Measurements from ENCODE around the gene PTCRA.

- TF ChIP-seq CSDC2 (CRISPR knock-in tag; IDR thresholded peaks at IDR 0.05), result no peak
- TF ChIP-seq ZFP3 (CRISPR knock-in tag; IDR thresholded peaks at IDR 0.05), result no peak
- TF ChIP-seq RARB (CRISPR knock-in tag; IDR thresholded peaks at IDR 0.05), result no peak
- no peak for TF ChIP-seq PATZ1 (CRISPR knock-in tag; IDR thresholded peaks at IDR 0.05; ENCODE audit: borderline replicate concordance)
- no peak for TF ChIP-seq ESRRG (CRISPR knock-in tag; IDR thresholded peaks at IDR 0.05)
- TF ChIP-seq ISL1 (CRISPR knock-in tag; IDR thresholded peaks at IDR 0.05), result no peak
- TF ChIP-seq ARNTL (CRISPR knock-in tag; IDR thresholded peaks at IDR 0.05; ENCODE audit: borderline replicate concordance, low read depth), result no peak
- no peak for TF ChIP-seq SNAI2 (CRISPR knock-in tag; IDR thresholded peaks at IDR 0.05)
- TF ChIP-seq BACH2 (CRISPR knock-in tag; IDR thresholded peaks at IDR 0.05; ENCODE audit: borderline replicate concordance), result no peak
- no peak for TF ChIP-seq POU6F1 (CRISPR knock-in tag; IDR thresholded peaks at IDR 0.05; ENCODE audit: borderline replicate concordance, low read depth)
- TF ChIP-seq CREB5 (CRISPR knock-in tag; IDR thresholded peaks at IDR 0.05; ENCODE audit: low read depth), result no peak
Observed at GRCh38 chr6:42961020-42961470, 45.2 kb downstream of the PTCRA start.
